Gastrocnemius medialis (tissue), 4 donors: ENCODE data around the gene PPDPF. TPM values are rescaled to one million over a fixed set of nuclear protein-coding genes. Genes with fewer than 3 reads are reported as not detected.
A peak's percentile ranks its signal among the peaks of the same experiment; 100 is the strongest.

Experiments
- ATAC-seq, 2 donors: fragments of 150-250 bp; one replicate each; pipeline ENCODE4 v1.9.1; 2016
- DNase-seq, 2 donors: peaks; one replicate each; pipeline ENCODE4 v3.0.0-alpha.2; 2019
- H3K27ac ChIP-seq, 4 donors: fragments of 200-600 bp; sonication (generic); 1 replicate in 1 of 4; 2 replicates in 3 of 4; pipeline ENCODE4 v1.5.1; 2016 to 2018; ENCODE audit warnings: mild to moderate bottlenecking in 2 of 4, moderate library complexity in 1 of 4
- H3K27me3 ChIP-seq, 3 donors: fragments of 200-600 bp; sonication (generic) in 2 of 3; 1 replicate in 1 of 3; 2 replicates in 2 of 3; pipeline versions ENCODE4 v1.5.1 to v1.6.0; 2016 to 2019; ENCODE audit warnings: mild to moderate bottlenecking in 1 of 3, moderate library complexity in 1 of 3
- H3K36me3 ChIP-seq, 2 donors: fragments of 200-600 bp; sonication (generic) in 1 of 2; one replicate each; pipeline ENCODE4 v1.5.1; 2017 to 2018
- H3K4me1 ChIP-seq, 2 donors: fragments of 200-600 bp; sonication (generic) in 1 of 2; one replicate each; pipeline ENCODE4 v1.5.1; 2016 to 2017; ENCODE audit warnings: mild to moderate bottlenecking in 2 of 2
- H3K4me3 ChIP-seq, 4 donors: fragments of 200-600 bp; sonication (generic) in 3 of 4; 1 replicate in 1 of 4; 2 replicates in 3 of 4; pipeline ENCODE4 v1.5.1; 2016 to 2019; ENCODE audit warnings: mild to moderate bottlenecking in 2 of 4
- H3K9me3 ChIP-seq, 3 donors: fragments of 200-600 bp; sonication (generic) in 2 of 3; 1 replicate in 1 of 3; 2 replicates in 2 of 3; pipeline ENCODE4 v1.5.1; 2016 to 2019
- CTCF ChIP-seq, 5 experiments: fragments of 450-650 bp in 3 of 5; fragments of 200-600 bp in 2 of 5; sonication (generic) in 2 of 5; IDR thresholded peaks in 4 of 5; conservative IDR thresholded peaks in 1 of 5; 1 replicate in 4 of 5; 2 replicates in 1 of 5; pipeline ENCODE4 v1.5.1; 2016 to 2019; ENCODE audit warnings: antibody characterized with exemption in 5 of 5, mild to moderate bottlenecking in 3 of 5, moderate library complexity in 3 of 5
- POLR2A ChIP-seq, 2 donors: fragments of 450-650 bp; IDR thresholded peaks; one replicate each; pipeline ENCODE4 v1.6.1; 2017; ENCODE audit warnings: antibody characterized with exemption in 2 of 2, mild to moderate bottlenecking in 2 of 2, moderate library complexity in 2 of 2
- in situ Hi-C, 4 donors: fragments of 200-750 bp; cut with MboI; loops; one replicate each; pipeline versions ENCODE4 v1.15.0 to v1.8.0; 2017; ENCODE audit warnings: low sequenced_read_pairs in 4 of 4
- intact Hi-C: fragments of 100-400 bp; cut with DNase I; formaldehyde crosslinking; loops from one replicate; pipeline ENCODE4 v1.15.1; 2023; ENCODE audit warnings: low total_unique reads
- total RNA-seq, 4 donors: library from RNA; depleted of rRNA; stranded (reverse); fragments of >200 nt; gene quantifications; one replicate each; pipeline versions ENCODE4 v1.1.0 to v1.2.3, GENCODE V29; 2016

Gene PPDPF
- total RNA-seq, 4 donors from 2014 or later, result 50.2 to 207 (median 76.1) TPM

GRCh38 chr20:63487116-63487764 is 33.3 kb upstream of the PPDPF start:
- in situ Hi-C loops, result no loop called here
- peak overlapping the region in 1 of 4 donors; percentile 43 for H3K27ac ChIP-seq
- peaks cover 0 to 5% of the 10 kb centered on the region in 2 donors for H3K4me1 ChIP-seq
- ATAC-seq (no peak), DNase-seq (no peak)
- H3K4me3 ChIP-seq, result no peak overlapping the region
- no peak for TF ChIP-seq CTCF (IDR thresholded peaks at IDR 0.05 in 4 of 5, conservative IDR thresholded peaks at IDR 0.05 in 1 of 5)
- TF ChIP-seq POLR2A (IDR thresholded peaks at IDR 0.05), result no peak
- H3K9me3 ChIP-seq, result no peaks in the 10 kb centered on the region
- peaks cover 0 to 36% of the 10 kb centered on the region in 2 donors for H3K36me3 ChIP-seq
- H3K27me3 ChIP-seq, result no peaks in the 10 kb centered on the region
- intact Hi-C loops, result no loop called here

GRCh38 chr20:63487781-63488241 is 32.8 kb upstream of the PPDPF start:
- Histone ChIP-seq H3K27ac (peak overlapping the region in 1 of 4 donors; percentile 43), H3K36me3 (peaks cover 0 to 40% of the 10 kb centered on the region in 2 donors), H3K4me1 (peaks cover 0 to 5% of the 10 kb centered on the region in 2 donors), H3K4me3 (no peak overlapping the region), H3K27me3 (no peaks in the 10 kb centered on the region), H3K9me3 (no peaks in the 10 kb centered on the region)
- intact Hi-C loops, result no loop called here
- in situ Hi-C loops, result no loop called here
- ATAC-seq, result no peak
- no peak for DNase-seq
- TF ChIP-seq CTCF (IDR thresholded peaks at IDR 0.05 in 4 of 5, conservative IDR thresholded peaks at IDR 0.05 in 1 of 5) (no peak), POLR2A (IDR thresholded peaks at IDR 0.05) (no peak)

- no peaks in the 10 kb centered on the region for H3K27me3 ChIP-seq
- no peak overlapping the region for H3K4me3 ChIP-seq
- TF ChIP-seq CTCF (IDR thresholded peaks at IDR 0.05 in 4 of 5, conservative IDR thresholded peaks at IDR 0.05 in 1 of 5), result no peak
- no peak for TF ChIP-seq POLR2A (IDR thresholded peaks at IDR 0.05)
- no peak for DNase-seq
- ATAC-seq, result no peak
- peaks cover 0 to 5% of the 10 kb centered on the region in 2 donors for H3K4me1 ChIP-seq
- peaks cover 0 to 48% of the 10 kb centered on the region in 2 donors for H3K36me3 ChIP-seq
- H3K27ac ChIP-seq, result peak overlapping the region in 2 of 4 donors; percentile 15 to 61
- no peaks in the 10 kb centered on the region for H3K9me3 ChIP-seq
- intact Hi-C loops (no loop called here), in situ Hi-C loops (no loop called here)
These were observed 32.0 kb upstream of the PPDPF start for GRCh38 chr20:63488315-63489251.

GRCh38 chr20:63490416-63490815 is 30.1 kb upstream of the PPDPF start:
- in situ Hi-C loops (no loop called here), intact Hi-C loops (no loop called here)
- peaks cover 0 to 66% of the 10 kb centered on the region in 2 donors for H3K36me3 ChIP-seq
- DNase-seq (no peak), ATAC-seq (no peak)
- H3K27me3 ChIP-seq, result no peaks in the 10 kb centered on the region
- no peak overlapping the region for H3K4me3 ChIP-seq
- H3K4me1 ChIP-seq, result peaks cover under 1 to 18% of the 10 kb centered on the region in 2 donors
- TF ChIP-seq CTCF (IDR thresholded peaks at IDR 0.05 in 4 of 5, conservative IDR thresholded peaks at IDR 0.05 in 1 of 5), result no peak
- TF ChIP-seq POLR2A (IDR thresholded peaks at IDR 0.05), result no peak
- H3K27ac ChIP-seq, result no peak overlapping the region
- H3K9me3 ChIP-seq, result no peaks in the 10 kb centered on the region
